Endothelial cell of umbilical vein (primary cell): ENCODE data around the gene KCNQ1OT1. TPM values are rescaled to one million over a fixed set of nuclear protein-coding genes. Genes with fewer than 3 reads are reported as not detected.

Source experiments
- BruUV-seq: library from RNA; stranded (reverse); fragments of 400-500 nt; replicated peaks from 2 replicates; lab custom pipeline; 2021; lab: Mats Ljungman, UMichigan
- CTCF ChIA-PET: fragments of 300-600, 350-600 bp; sonication (Branson Sonifier 250); formaldehyde crosslinking; loops from one replicate; lab custom pipeline; 2021; ENCODE audit warnings: antibody characterized with exemption, inconsistent platforms; lab: Charles Lee
- POLR2A ChIA-PET: fragments of 300-600, 350-600 bp; sonication (Branson Sonifier 250); formaldehyde crosslinking; loops from one replicate; lab custom pipeline; 2021; ENCODE audit warnings: antibody characterized with exemption, inconsistent platforms; lab: Charles Lee
- DNase-seq: peaks from one replicate; pipeline ENCODE4 v3.0.0-alpha.2; 2011; ENCODE audit warnings: low read depth, low spot score
- FAIRE-seq: peaks from 2 replicates; lab custom pipeline; 2011; peaks lifted over from hg19 to GRCh38; lab: Jason Lieb, UNC
- H2AFZ ChIP-seq: 2 replicates; pipeline ENCODE4 v1.6.0; 2012; ENCODE audit warnings: low read depth, low read length, control low read depth, inconsistent platforms
- H3K27ac ChIP-seq: 2 replicates; pipeline ENCODE4 v1.5.1; 2011; ENCODE audit warnings: low read depth, mild to moderate bottlenecking, control low read depth, low read length, moderate library complexity; ENCODE audit not compliant: insufficient read depth
- H3K27me3 ChIP-seq, 2 experiments: 2 replicates each; pipeline versions ENCODE4 v1.6.0 to v1.6.1; 2011; ENCODE audit warnings: low read length in 2 of 2, mixed read lengths in 1 of 2; ENCODE audit not compliant: control insufficient read depth in 2 of 2, insufficient read depth in 2 of 2
- H3K36me3 ChIP-seq, 2 experiments: 2 replicates in 1 of 2; 3 replicates in 1 of 2; pipeline ENCODE4 v1.5.1; 2011; ENCODE audit warnings: low read length in 2 of 2, mild to moderate bottlenecking in 1 of 2, moderate library complexity in 1 of 2; ENCODE audit not compliant: control insufficient read depth in 2 of 2, insufficient read depth in 2 of 2; ENCODE audit errors: extremely low read depth in 1 of 2
- H3K4me1 ChIP-seq: 3 replicates; pipeline ENCODE4 v1.5.1; 2011; ENCODE audit warnings: mild to moderate bottlenecking, low read length; ENCODE audit not compliant: control insufficient read depth, insufficient read depth; ENCODE audit errors: extremely low read depth
- H3K4me2 ChIP-seq: 2 replicates; pipeline ENCODE4 v1.6.1; 2011; ENCODE audit warnings: low read length, control low read depth, mixed read lengths; ENCODE audit not compliant: insufficient read depth
- H3K4me3 ChIP-seq, 3 experiments: fragments of 200-600 bp in 1 of 3; sonication (generic), shearing (Covaris generic) in 1 of 3; replicated peaks in 1 of 3; 2 replicates each; pipeline ENCODE4 v1.5.1; 2011 to 2016; ENCODE audit warnings: control low read depth in 3 of 3, low read length in 3 of 3, mild to moderate bottlenecking in 2 of 3, inconsistent platforms in 1 of 3, low read depth in 1 of 3, moderate library complexity in 1 of 3; ENCODE audit not compliant: insufficient read depth in 1 of 3
- H3K79me2 ChIP-seq: 2 replicates; pipeline ENCODE4 v1.6.0; 2012; ENCODE audit warnings: low read length, inconsistent platforms; ENCODE audit not compliant: control insufficient read depth, insufficient read depth
- H3K9ac ChIP-seq: replicated peaks from 2 replicates; pipeline ENCODE3; 2011; ENCODE audit warnings: low read length, control low read depth; ENCODE audit not compliant: insufficient read depth; ENCODE audit errors: extremely low read depth
- H3K9me1 ChIP-seq: replicated peaks from 3 replicates; pipeline ENCODE4 v1.6.0; 2011; ENCODE audit warnings: mild to moderate bottlenecking, low read length; ENCODE audit not compliant: control insufficient read depth, insufficient read depth; ENCODE audit errors: extremely low read depth
- H3K9me3 ChIP-seq: replicated peaks from 2 replicates; pipeline ENCODE4 v1.5.1; 2012; ENCODE audit warnings: low read length, inconsistent platforms; ENCODE audit not compliant: control insufficient read depth, insufficient read depth
- H4K20me1 ChIP-seq: replicated peaks from 2 replicates; pipeline ENCODE3; 2011; ENCODE audit warnings: mild to moderate bottlenecking, low read length; ENCODE audit not compliant: control insufficient read depth, insufficient read depth; ENCODE audit errors: extremely low read depth
- EZH2 ChIP-seq: IDR thresholded peaks from 2 replicates; pipeline ENCODE4 v1.6.1; 2012; ENCODE audit warnings: borderline replicate concordance, low read depth, mild to moderate bottlenecking, moderate library complexity, low read length, inconsistent platforms; ENCODE audit not compliant: severe bottlenecking
- FOS ChIP-seq: IDR thresholded peaks from 2 replicates; pipeline ENCODE4 v1.6.1; 2011; ENCODE audit warnings: mild to moderate bottlenecking, low read length, moderate library complexity, borderline replicate concordance; ENCODE audit not compliant: insufficient read depth
- GATA2 ChIP-seq: IDR thresholded peaks from 2 replicates; pipeline ENCODE4 v1.7.0; 2011; ENCODE audit warnings: low read depth, mild to moderate bottlenecking, moderate library complexity, mixed read lengths, low read length; ENCODE audit not compliant: insufficient read length, insufficient read depth
- JUN ChIP-seq: IDR thresholded peaks from 2 replicates; pipeline ENCODE4 v1.6.1; 2011; ENCODE audit warnings: borderline replicate concordance, low read depth; ENCODE audit not compliant: insufficient read length, insufficient read depth
- MYC ChIP-seq: IDR thresholded peaks from one replicate; pipeline ENCODE4 v1.6.1; 2011; ENCODE audit warnings: mild to moderate bottlenecking, low read depth, low read length
- POLR2A ChIP-seq: IDR thresholded peaks from 2 replicates; pipeline ENCODE4 v1.6.1; 2012; ENCODE audit warnings: low read depth, mild to moderate bottlenecking, control low read depth, low read length
- POLR2AphosphoS5 ChIP-seq: IDR thresholded peaks from 2 replicates; pipeline ENCODE4 v1.6.1; 2012; ENCODE audit warnings: low read depth, mild to moderate bottlenecking, control low read depth, low read length, moderate library complexity; ENCODE audit not compliant: insufficient read depth
- dilution Hi-C: fragments of 300-500 bp; cut with MboI; formaldehyde crosslinking; loops from one replicate; pipeline ENCODE4 v1.15.0; 2019; ENCODE audit warnings: low sequenced_read_pairs; ENCODE audit not compliant: extremely low pct_ligation_motif_present
- intact Hi-C: fragments of 100-400 bp; cut with micrococcal nuclease; formaldehyde crosslinking; loops from one replicate; pipeline ENCODE4 v1.10.0; 2022
- polyA plus RNA-seq, 4 experiments: library from polyadenylated mRNA; depleted of rRNA in 3 of 4; stranded (reverse) in 3 of 4; unstranded in 1 of 4; fragments of >200 nt; gene quantifications; 2 replicates each; pipeline versions ENCODE4 v1.2.1 to v1.2.3, GENCODE V29; 2011 to 2012; ENCODE audit warnings: missing spikeins in 1 of 4
- total RNA-seq: library from RNA; stranded (reverse); gene quantifications from 2 replicates; pipeline ENCODE4 v1.2.3, GENCODE V29; 2021
- TF ChIP-seq, protein P1 (sequence below), 2 donors: IDR thresholded peaks; 1 replicate in 1 of 2; 2 replicates in 1 of 2; pipeline ENCODE4 v1.5.1; 2011; ENCODE audit warnings: low read length in 2 of 2, mild to moderate bottlenecking in 2 of 2, moderate library complexity in 2 of 2, control low read depth in 1 of 2, inconsistent platforms in 1 of 2, low read depth in 1 of 2; ENCODE audit not compliant: insufficient read depth in 1 of 2; ENCODE audit errors: extremely low read depth in 1 of 2
- TF ChIP-seq, protein P2 (sequence below): IDR thresholded peaks from 2 replicates; pipeline ENCODE4 v1.6.1; 2011; ENCODE audit not compliant: insufficient read depth, insufficient read length

The KCNQ1OT1 gene
- total and polyA plus RNA-seq, 2 donors (not counting 3 experiments of a cell fraction or from before 2014, with no cell fraction given), result 0.11 to 1.8 TPM

DNA sequence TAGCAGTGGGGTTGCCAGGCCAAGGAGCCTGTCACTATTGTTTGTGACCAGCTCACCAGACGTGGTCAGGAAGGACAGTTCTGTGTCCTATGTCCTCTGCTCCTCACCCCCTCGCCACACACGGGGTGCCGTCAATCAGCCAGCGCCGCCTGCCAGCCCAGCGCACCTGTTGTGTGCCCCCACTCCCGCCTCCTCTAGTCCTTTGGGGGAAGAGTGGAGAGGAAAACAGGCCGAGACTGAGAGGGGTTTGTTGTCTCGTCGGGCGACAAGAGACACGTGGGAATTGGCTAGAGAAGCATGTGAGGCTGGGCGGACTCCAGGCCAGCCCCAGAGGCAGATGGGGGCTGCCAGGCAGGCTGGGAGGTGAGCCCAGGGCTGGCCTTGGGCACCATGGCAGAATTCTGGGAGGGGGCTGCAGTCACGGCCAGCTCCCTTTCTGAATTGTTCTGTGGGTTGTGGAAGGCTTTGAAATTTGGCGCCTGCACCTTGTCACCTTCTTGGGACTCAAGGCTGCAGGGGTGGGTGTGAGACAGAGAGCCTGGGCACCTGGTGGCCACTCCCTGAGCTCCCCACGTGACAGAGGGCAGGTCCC, 3.1 kb upstream of the KCNQ1OT1 start:
- ChIA-PET CTCF (no interaction called here), POLR2A (no interaction called here)
- intact Hi-C loops, result no loop called here
- no peak overlapping the region for H3K4me3 ChIP-seq
- H3K36me3 ChIP-seq, result no peaks in the 10 kb centered on the region
- BruUV-seq, result no TSS peak
- no peak for FAIRE-seq
- no peaks in the 10 kb centered on the region for H4K20me1 ChIP-seq
- no peak for TF ChIP-seq POLR2AphosphoS5
- TF ChIP-seq, protein P1, sequence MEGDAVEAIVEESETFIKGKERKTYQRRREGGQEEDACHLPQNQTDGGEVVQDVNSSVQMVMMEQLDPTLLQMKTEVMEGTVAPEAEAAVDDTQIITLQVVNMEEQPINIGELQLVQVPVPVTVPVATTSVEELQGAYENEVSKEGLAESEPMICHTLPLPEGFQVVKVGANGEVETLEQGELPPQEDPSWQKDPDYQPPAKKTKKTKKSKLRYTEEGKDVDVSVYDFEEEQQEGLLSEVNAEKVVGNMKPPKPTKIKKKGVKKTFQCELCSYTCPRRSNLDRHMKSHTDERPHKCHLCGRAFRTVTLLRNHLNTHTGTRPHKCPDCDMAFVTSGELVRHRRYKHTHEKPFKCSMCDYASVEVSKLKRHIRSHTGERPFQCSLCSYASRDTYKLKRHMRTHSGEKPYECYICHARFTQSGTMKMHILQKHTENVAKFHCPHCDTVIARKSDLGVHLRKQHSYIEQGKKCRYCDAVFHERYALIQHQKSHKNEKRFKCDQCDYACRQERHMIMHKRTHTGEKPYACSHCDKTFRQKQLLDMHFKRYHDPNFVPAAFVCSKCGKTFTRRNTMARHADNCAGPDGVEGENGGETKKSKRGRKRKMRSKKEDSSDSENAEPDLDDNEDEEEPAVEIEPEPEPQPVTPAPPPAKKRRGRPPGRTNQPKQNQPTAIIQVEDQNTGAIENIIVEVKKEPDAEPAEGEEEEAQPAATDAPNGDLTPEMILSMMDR (IDR thresholded peaks at IDR 0.05; ENCODE audit: extremely low read depth in 1 of 2, insufficient read depth in 1 of 2, low read depth in 1 of 2, low read length in 2 of 2), result no peak
- H2AFZ ChIP-seq, result no peak overlapping the region
- H3K9ac ChIP-seq, result no peak overlapping the region
- dilution Hi-C loops, result no loop called here
- H3K9me3 ChIP-seq, result no peaks in the 10 kb centered on the region
- H3K79me2 ChIP-seq, result peaks cover 14% of the 10 kb centered on the region
- peaks cover 4% of the 10 kb centered on the region for H3K4me1 ChIP-seq
- no peak overlapping the region for H3K27ac ChIP-seq
- no peaks in the 10 kb centered on the region for H3K9me1 ChIP-seq
- no peak overlapping the region for H3K4me2 ChIP-seq
- no peaks in the 10 kb centered on the region for H3K27me3 ChIP-seq
- DNase-seq, result no peak

DNA sequence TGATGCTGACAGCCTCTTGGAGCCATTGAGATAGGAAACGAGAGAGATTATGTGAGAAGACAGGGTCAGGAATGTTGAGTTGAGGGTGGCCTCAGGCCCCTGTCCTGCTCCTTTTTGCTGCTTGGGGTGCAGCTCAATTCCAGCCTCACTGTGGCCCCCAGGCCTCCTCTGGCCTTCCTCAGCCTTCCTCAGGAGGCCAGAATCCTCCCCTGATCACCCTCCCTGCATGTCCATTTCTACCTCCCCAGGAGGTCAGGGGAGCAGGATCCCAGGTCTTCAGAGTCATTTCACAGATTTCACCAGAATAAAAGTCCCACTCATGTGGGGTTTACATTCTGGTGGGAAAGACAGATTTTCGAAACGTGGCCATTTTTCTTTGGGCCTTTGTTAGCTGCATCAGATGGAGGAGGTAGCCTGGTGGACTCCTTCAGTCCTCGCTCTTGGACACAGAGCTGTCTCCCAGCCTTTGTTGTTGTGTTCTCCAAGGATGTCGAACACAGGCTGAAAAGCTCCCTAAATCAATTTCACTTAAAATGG, 2.2 kb upstream of the KCNQ1OT1 start:
- ChIA-PET POLR2A (interaction anchor here (0.7 to 0.8 kb wide), 2 partner anchors 27 to 790 kb away, joined by 3 to 4 read pairs; no protein-coding TSS in a partner anchor), CTCF (interaction anchor here (1.2 kb wide), 1 partner anchor 190 kb away, joined by 3 read pairs; no protein-coding TSS in a partner anchor)
- Histone ChIP-seq H3K79me2 (peaks cover 22% of the 10 kb centered on the region), H3K36me3 (no peaks in the 10 kb centered on the region), H3K27me3 (no peaks in the 10 kb centered on the region), H3K9ac (no peak overlapping the region), H3K4me1 (peaks cover 5% of the 10 kb centered on the region), H2AFZ (no peak overlapping the region), H3K9me1 (no peaks in the 10 kb centered on the region), H4K20me1 (no peaks in the 10 kb centered on the region), H3K27ac (no peak overlapping the region), H3K4me2 (no peak overlapping the region), H3K9me3 (no peaks in the 10 kb centered on the region), H3K4me3 (no peak overlapping the region)
- DNase-seq, result no peak
- TF ChIP-seq JUN (no peak), POLR2AphosphoS5 (no peak), EZH2 (no peak), FOS (no peak), MYC (no peak), GATA2 (no peak), POLR2A (no peak)
- TF ChIP-seq, protein P1 (IDR thresholded peaks at IDR 0.05; ENCODE audit: extremely low read depth in 1 of 2, insufficient read depth in 1 of 2, low read depth in 1 of 2, low read length in 2 of 2), result no peak
- TF ChIP-seq, protein P2, sequence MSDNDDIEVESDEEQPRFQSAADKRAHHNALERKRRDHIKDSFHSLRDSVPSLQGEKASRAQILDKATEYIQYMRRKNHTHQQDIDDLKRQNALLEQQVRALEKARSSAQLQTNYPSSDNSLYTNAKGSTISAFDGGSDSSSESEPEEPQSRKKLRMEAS, result no peak
- no peak for FAIRE-seq
- dilution Hi-C loops, result no loop called here
- BruUV-seq, result no TSS peak
- intact Hi-C loops, result no loop called here
